ENCODE measurements around the gene CACNA1A.

The CACNA1A gene

DNA sequence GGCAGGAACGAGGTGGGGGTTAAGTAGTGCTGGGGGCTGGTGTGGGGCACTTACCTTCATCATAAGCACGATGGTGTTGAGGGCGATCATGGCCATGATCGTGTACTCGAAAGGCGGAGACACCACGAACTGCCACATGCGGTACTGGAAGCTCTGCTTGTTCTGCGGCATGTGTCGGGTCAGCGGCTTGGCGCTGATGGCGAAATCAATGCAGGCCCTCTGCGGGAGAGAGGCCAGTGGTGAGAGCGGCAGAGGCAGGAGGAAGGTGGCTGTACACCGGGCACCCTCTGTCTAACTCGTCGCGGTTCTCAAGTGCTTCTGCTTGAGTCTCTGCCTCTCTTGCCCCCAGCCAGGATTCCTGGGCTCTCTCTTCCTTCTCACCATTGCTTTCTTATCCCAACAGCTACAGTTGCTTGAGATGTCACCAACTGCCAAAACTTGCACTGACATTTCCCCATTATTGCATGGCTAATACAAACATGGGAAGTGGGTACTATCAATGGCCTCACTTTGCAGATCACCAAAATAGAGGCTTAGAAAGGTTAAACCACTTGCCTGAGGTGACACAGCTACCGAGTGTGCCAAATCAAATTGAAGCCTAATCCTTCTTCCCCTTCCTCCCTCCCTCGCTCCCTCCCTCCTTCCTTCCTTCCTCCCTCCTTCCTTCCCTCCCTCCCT lies 251.1 kb downstream of the CACNA1A start:
- FAIRE-seq (no peak), DNase-seq (ENCODE audit: insufficient read length, low spot score) (no peak)
- TF ChIP-seq, protein P1, sequence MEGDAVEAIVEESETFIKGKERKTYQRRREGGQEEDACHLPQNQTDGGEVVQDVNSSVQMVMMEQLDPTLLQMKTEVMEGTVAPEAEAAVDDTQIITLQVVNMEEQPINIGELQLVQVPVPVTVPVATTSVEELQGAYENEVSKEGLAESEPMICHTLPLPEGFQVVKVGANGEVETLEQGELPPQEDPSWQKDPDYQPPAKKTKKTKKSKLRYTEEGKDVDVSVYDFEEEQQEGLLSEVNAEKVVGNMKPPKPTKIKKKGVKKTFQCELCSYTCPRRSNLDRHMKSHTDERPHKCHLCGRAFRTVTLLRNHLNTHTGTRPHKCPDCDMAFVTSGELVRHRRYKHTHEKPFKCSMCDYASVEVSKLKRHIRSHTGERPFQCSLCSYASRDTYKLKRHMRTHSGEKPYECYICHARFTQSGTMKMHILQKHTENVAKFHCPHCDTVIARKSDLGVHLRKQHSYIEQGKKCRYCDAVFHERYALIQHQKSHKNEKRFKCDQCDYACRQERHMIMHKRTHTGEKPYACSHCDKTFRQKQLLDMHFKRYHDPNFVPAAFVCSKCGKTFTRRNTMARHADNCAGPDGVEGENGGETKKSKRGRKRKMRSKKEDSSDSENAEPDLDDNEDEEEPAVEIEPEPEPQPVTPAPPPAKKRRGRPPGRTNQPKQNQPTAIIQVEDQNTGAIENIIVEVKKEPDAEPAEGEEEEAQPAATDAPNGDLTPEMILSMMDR (IDR thresholded peaks at IDR 0.05; ENCODE audit: insufficient read depth, missing control alignments), result no peak

DNA sequence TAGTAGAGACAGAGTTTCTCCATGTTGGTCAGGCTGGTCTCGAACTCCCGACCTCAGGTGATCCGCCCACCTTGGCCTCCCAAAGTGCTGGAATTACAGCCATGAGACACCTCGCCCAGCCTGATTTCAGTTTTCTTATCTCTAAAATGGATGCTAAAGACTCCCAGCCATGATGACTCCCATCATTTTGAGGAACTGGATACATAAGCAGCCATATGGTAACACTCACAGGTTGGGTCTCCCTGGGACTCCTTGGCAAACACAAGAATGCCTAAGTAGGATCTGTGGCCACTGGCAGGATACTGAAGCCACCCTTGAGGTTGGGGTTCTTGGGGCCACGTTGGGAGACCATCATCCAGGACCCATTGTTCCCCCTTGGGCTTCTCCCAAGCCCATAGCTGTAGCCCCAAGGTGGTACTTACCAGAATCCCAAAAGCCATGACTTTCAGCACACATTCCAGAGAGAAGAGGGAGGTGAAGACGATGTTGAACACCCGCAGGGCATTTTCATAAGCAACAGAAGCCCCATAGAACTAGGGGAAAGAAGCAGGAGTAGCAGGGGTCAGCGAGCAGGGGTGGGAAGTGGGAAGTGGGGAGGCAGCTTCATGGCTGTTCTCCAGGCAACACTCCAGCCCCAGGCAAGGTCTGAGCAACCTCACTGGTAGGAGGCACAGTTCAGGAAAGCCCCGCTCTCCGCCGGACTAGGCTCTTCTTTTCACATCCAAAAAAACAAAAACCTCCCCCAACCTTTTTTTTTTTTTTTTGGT lies 253.5 kb downstream of the CACNA1A start:
- no peak for DNase-seq (ENCODE audit: insufficient read length, low spot score)
- FAIRE-seq, result no peak
- TF ChIP-seq, protein P1 (IDR thresholded peaks at IDR 0.05; ENCODE audit: insufficient read depth, missing control alignments), result no peak

DNA sequence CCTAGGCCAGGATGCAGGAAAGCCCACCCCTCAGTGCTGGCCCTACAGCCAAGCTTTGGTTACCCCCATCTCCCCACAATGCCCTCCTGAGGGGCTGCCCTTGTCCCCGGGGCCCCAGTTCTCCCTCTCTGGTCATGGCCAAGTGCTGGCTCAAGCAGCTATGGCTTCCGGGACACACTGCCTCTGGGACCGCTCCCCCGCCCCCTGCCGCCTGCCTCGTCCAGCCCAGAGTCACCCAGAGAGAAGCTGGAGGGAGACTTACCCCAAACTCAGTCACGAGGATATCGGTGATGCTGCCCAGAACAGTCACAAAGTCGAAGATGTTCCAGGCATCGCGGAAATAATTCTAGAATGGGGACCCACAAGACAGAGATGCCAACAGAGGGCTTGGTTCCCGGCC lies 261.4 kb downstream of the CACNA1A start:
- no peak for FAIRE-seq
- TF ChIP-seq, protein P1 (IDR thresholded peaks at IDR 0.05; ENCODE audit: insufficient read depth, missing control alignments), result no peak

DNA sequence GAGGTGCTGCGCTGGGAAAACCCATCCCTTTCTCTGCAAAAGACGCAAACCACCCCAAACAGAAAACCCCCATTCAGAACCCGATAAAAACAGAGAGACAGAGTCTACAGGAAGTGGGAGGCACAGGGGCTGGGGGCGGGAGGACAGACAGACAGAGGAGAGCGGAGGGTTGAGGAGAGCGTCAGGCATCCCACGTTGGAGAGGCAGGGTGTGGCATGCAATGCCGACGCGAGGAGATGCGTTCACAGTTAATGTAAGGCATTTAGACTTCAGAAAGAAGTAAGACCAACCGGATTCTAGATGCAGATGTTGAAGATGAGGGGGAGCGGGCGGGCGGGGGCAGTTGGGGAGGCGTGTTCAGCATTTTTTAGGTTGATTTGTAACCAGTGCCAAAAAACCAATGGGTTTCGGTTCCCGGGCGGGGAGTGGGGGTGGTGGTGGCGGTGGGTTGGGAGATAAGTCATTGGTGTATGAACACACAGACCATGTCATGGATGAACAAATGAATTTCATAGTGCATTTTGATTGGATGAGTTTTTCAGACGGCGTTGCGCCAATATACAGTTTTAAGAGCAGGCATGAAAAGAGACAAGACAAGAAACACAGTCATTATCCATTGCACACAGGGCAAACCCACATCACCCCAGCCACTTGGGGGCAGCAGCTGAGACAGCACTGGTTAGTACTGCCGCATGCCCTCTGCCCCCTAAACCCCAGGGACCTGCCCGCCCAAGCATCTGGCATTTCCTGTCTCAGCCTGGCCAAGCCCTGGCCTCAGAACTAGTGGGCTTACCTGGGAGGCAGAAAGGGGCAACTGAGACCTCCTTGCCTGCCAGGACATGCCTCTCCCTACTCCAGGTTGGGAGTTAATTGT lies 264.8 kb downstream of the CACNA1A start:
- FAIRE-seq (no peak), DNase-seq (ENCODE audit: insufficient read length, low spot score) (no peak)
- TF ChIP-seq, protein P1 (IDR thresholded peaks at IDR 0.05; ENCODE audit: insufficient read depth, missing control alignments), result peak; percentile 8

More for the DNA sequence above, 261.4 kb downstream of the CACNA1A start:
- no peak for DNase-seq (ENCODE audit: insufficient read length, low spot score)

DNA sequence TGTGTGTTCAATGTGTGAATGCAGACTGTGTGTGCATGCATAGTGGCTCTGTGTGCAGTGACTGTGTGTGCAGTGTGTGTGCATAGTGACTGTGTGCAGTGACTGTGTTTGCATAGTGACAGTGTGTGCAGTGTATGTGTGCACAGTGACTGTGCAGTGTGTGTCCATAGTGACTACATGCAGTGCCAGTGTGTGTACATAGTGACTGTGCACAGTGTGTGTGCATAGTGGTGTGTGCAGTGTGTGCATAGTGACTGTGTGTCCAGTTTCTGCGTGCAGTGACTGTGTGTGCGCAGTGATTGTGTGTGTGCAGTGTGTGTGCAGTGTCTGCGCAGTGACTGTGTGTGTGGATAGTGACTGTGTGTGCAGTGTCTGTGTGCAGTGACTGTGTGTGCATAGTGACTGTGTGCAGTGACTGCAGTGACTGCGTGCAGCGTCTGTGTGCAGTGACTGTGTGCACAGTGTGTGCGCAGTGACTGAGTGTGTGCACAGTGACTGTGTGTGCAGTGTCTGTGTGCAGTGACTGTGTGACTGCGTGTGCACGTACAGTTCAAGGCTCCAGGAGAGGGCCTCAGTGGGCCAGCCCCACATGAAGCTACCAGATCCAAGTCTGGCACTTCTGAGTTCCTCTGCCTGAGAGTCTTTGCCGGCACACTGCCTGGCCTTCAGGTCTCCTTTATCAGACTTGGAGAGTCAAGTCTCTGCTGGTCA lies 265.8 kb downstream of the CACNA1A start:
- DNase-seq (ENCODE audit: insufficient read length, low spot score) (no peak), FAIRE-seq (no peak)
- TF ChIP-seq, protein P1 (IDR thresholded peaks at IDR 0.05; ENCODE audit: insufficient read depth, missing control alignments), result no peak

DNA sequence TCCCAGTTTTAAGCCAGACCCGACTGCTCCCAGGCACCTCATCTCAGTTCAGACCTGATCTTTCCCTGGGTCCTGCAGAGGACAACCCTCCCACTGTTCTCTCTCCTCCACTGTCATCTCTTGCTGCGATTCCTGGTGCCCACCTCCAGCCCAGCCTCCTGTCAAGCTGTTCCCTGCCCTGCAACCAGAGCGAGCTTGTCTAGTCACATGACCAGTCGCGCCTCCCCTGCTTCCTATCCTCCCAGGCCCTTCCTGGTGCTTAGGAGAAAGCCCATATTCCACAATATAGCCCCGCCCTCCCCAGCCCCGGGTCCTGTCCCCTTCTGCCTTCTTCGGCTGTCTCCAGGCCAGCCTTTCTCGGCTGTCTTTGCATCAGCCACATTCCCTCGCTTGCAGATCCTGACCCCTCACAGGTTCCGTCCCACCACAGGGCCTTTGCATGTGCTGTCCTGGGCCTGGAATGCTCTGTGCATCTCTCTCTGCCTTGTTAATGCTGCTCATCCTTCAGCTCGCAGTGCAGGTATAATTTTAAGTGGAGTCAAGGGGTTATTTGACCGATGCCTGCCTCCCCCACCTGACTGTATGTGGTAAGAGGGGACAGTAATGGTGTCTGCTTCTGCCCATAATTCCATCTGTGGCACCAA lies 267.3 kb downstream of the CACNA1A start:
- FAIRE-seq (no peak), DNase-seq (ENCODE audit: insufficient read length, low spot score) (no peak)
- TF ChIP-seq, protein P1 (IDR thresholded peaks at IDR 0.05; ENCODE audit: insufficient read depth, missing control alignments), result no peak

All from D721Med (cell line).